Heart right ventricle (tissue), 16 donors: ENCODE data around the gene ADCY2. TPM values are rescaled to one million over a fixed set of nuclear protein-coding genes. Genes with fewer than 3 reads are reported as not detected.

Experiments
- ATAC-seq, 8 donors: fragments of 200-7000 bp; cut with Tn5 transposase; one replicate each; pipeline ENCODE4 v1.9.1; 2020; ENCODE audit warnings: mild to moderate bottlenecking in 8 of 8, moderate library complexity in 8 of 8, moderate number of reproducible peaks in 1 of 8
- DNase-seq, 2 donors: peaks; one replicate each; pipeline ENCODE4 v3.0.0-alpha.2; 2020
- H3K27ac ChIP-seq, 10 donors: fragments of 200-600 bp; sonication (generic) in 2 of 10; one replicate each; pipeline versions ENCODE4 v1.5.0 to v1.8.0; 2020 to 2022; ENCODE audit warnings: mild to moderate bottlenecking in 3 of 10
- H3K27me3 ChIP-seq, 7 donors: fragments of 200-600 bp; one replicate each; pipeline ENCODE4 v1.8.0; 2021 to 2022; ENCODE audit warnings: mild to moderate bottlenecking in 2 of 7
- H3K36me3 ChIP-seq, 9 donors: fragments of 200-600 bp; sonication (generic) in 1 of 9; one replicate each; pipeline versions ENCODE4 v1.5.0 to v1.8.0; 2020 to 2022; ENCODE audit warnings: mild to moderate bottlenecking in 2 of 9
- H3K4me1 ChIP-seq, 9 donors: fragments of 200-600 bp; sonication (generic) in 1 of 9; one replicate each; pipeline versions ENCODE4 v1.5.0 to v1.8.0; 2020 to 2022; ENCODE audit warnings: mild to moderate bottlenecking in 4 of 9
- H3K4me3 ChIP-seq, 10 donors: fragments of 200-600 bp; sonication (generic) in 2 of 10; one replicate each; pipeline versions ENCODE4 v1.5.0 to v1.8.0; 2020 to 2022; ENCODE audit warnings: mild to moderate bottlenecking in 7 of 10, moderate library complexity in 2 of 10
- H3K9me3 ChIP-seq, 11 donors: fragments of 200-600 bp in 10 of 11; sonication (generic) in 2 of 11; one replicate each; pipeline versions ENCODE4 v1.5.0 to v1.8.0; 2013 to 2022; ENCODE audit warnings: mild to moderate bottlenecking in 2 of 11, control low read depth in 1 of 11, moderate library complexity in 1 of 11
- WGBS, 2 donors: extraction: QIAGEN DNeasy Blood & Tissue Kit; methylation state at CpG; one replicate each; pipeline ENCODE4 v1.1.7; 2013; ENCODE audit warnings: inconsistent platforms in 1 of 2; 5-methylcytosine and 5-hydroxymethylcytosine counted together
- intact Hi-C, 10 donors: fragments of 100-400 bp; cut with DNase I; formaldehyde crosslinking; loops; one replicate each; pipeline versions ENCODE4 v1.11.1 to v1.14.2; 2022
- polyA plus RNA-seq, 2 donors: library from polyadenylated mRNA; stranded (reverse); fragments of 200-250 nt; gene quantifications; one replicate each; pipeline ENCODE4 v1.2.3, GENCODE V29; 2013
- total RNA-seq, 10 donors: library from RNA; stranded (reverse); fragmentation: NEBNext Ultra II Directional in 3 of 10; extraction: Animal tissue kit (Norgen Biotek cat#: 25700) in 3 of 10; gene quantifications; one replicate each; pipeline versions ENCODE4 v1.2.1 to v1.2.4, GENCODE V29; 2021 to 2023
- TF ChIP-seq, protein P1 (sequence below), 9 donors: fragments of 200-600 bp; sonication (generic) in 2 of 9; IDR thresholded peaks; one replicate each; pipeline versions ENCODE4 v1.5.0 to v1.8.0; 2021 to 2022; ENCODE audit warnings: antibody characterized with exemption in 9 of 9, mild to moderate bottlenecking in 5 of 9, moderate library complexity in 1 of 9
- donor health status: Arrhythmogenic right ventricular cardiomyopathy.
- donor health status: ischemic (EF 13 %, LVEDD 7.1; RV severe dilation, severe dysfunction).
- donor health status: healthy with polysubstance abuse.
- donor health status: DM: no; HTN: yes; CAD: no.
- donor health status: DM: no; HTN: no; CAD: no.
- donor health status: ischemic (EF 25% LVEDD 6.9; RV normal size, moderate dysfunction).
- donor health status: ischemic (EF 25% LVEDD 5.7; RV mildly dilated, moderate dysfunction).
- donor health status: healthy.
- donor health status: DM: yes; HTN: yes; CAD: no.
- donor health status: Ischemic cardiomyopathy.
- donor health status: ischemic (EF 35%, LVEDD 5.7; RV mildly dilated, moderate dysfunction).
- donor health status: nonischemic (EF 11% LVEDD 7.7; RV severe dilation, severe dysfunction).
- donor health status: DM: yes; HTN: yes; CAD: no.
- donor health status: PGD.
- donor health status: ischemic (EF 29% LVEDD 5.4; RV normal size, mild dysfunction).
- donor health status: nonischemic (EF 23%, LVEDD 6.1; RV moderate dilation, normal function).

The ADCY2 gene
- total and polyA plus RNA-seq, 12 donors: 0.04 to 0.90 (median 0.17) TPM

DNA sequence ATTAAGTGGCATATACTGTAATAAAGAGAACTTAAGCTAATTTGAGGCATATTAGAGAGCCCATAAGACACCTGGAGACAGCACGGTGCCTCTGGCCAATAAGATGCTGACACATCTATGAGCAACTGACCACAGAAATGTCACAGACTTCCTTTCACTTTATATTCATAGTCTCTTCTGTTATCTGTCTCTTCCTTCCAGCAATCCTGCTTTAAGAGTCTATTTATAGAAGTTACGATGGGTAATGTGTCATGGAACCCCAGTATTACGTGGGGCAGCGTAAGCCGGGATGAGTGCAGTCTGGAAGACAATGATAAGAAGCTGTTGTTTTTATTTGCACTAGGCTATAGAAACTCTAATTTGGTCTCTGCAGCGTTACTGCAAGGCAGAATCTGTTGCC lies 318.2 kb downstream of the ADCY2 start:
- no peaks in the 10 kb centered on the region for H3K4me1 ChIP-seq
- no peaks in the 10 kb centered on the region for H3K9me3 ChIP-seq
- DNase-seq (no peak), ATAC-seq (no peak)
- 42 to 48% methylated on average over 6 of the region's 6 CpGs for WGBS, 2 donors
- H3K4me3 ChIP-seq: no peak overlapping the region
- no peak overlapping the region for H3K27ac ChIP-seq
- intact Hi-C loops: no loop called here
- H3K27me3 ChIP-seq: no peaks in the 10 kb centered on the region
- TF ChIP-seq, protein P1, sequence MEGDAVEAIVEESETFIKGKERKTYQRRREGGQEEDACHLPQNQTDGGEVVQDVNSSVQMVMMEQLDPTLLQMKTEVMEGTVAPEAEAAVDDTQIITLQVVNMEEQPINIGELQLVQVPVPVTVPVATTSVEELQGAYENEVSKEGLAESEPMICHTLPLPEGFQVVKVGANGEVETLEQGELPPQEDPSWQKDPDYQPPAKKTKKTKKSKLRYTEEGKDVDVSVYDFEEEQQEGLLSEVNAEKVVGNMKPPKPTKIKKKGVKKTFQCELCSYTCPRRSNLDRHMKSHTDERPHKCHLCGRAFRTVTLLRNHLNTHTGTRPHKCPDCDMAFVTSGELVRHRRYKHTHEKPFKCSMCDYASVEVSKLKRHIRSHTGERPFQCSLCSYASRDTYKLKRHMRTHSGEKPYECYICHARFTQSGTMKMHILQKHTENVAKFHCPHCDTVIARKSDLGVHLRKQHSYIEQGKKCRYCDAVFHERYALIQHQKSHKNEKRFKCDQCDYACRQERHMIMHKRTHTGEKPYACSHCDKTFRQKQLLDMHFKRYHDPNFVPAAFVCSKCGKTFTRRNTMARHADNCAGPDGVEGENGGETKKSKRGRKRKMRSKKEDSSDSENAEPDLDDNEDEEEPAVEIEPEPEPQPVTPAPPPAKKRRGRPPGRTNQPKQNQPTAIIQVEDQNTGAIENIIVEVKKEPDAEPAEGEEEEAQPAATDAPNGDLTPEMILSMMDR (IDR thresholded peaks at IDR 0.05): no peak
- no peaks in the 10 kb centered on the region for H3K36me3 ChIP-seq

DNA sequence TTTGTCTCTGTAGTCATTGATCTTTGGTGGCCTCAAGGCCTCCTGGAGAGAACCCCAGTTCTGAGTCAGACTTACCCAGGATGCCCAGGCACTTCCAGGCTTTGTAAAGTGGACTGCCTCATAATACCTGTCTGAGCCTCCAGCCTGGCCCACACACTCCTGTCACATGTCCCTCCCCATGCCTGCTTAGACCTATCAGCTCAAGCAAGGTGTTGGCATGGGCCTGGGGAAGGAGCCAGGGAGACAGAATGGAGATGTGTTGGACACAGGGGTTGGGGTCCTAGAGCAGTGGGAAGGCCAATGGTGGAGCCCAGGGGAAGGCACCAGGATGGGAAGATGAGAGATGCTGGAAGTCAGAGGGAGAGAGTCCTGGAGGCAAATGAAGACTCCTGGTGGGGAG lies 318.8 kb downstream of the ADCY2 start:
- Histone ChIP-seq H3K27ac (no peak overlapping the region), H3K27me3 (no peaks in the 10 kb centered on the region), H3K36me3 (no peaks in the 10 kb centered on the region), H3K4me3 (no peak overlapping the region), H3K4me1 (no peaks in the 10 kb centered on the region), H3K9me3 (no peaks in the 10 kb centered on the region)
- intact Hi-C loops: no loop called here
- DNase-seq (no peak), ATAC-seq (no peak)
- TF ChIP-seq, protein P1 (IDR thresholded peaks at IDR 0.05): no peak

DNA sequence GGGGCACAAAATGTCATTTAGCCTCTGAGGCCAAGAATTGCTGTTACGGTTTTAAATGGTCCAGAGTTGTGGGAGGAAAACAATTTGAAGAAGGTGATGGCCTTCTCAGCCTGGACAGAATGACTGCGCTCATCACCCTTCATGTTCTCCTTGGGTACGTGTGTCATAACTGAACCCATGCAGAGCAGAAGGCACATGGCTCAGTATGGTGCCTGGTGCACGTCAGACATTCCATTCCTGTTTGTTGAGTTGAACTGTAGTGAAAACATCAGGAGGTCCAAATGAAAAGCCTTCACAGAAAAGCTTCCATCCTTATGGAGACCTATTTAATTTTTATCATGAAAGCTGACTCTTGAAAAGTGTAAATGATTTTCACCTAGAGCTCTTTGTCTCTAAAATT lies 321.8 kb downstream of the ADCY2 start:
- Histone ChIP-seq H3K4me1 (no peaks in the 10 kb centered on the region), H3K36me3 (no peaks in the 10 kb centered on the region), H3K27me3 (no peaks in the 10 kb centered on the region), H3K27ac (no peak overlapping the region), H3K9me3 (peaks cover 0 to 10% (median 0%) of the 10 kb centered on the region in 11 donors), H3K4me3 (no peak overlapping the region)
- ATAC-seq: no peak
- intact Hi-C loops: no loop called here
- 73 to 75% methylated on average over 4 of the region's 4 CpGs for WGBS, 2 donors
- DNase-seq: no peak
- TF ChIP-seq, protein P1 (IDR thresholded peaks at IDR 0.05): no peak

DNA sequence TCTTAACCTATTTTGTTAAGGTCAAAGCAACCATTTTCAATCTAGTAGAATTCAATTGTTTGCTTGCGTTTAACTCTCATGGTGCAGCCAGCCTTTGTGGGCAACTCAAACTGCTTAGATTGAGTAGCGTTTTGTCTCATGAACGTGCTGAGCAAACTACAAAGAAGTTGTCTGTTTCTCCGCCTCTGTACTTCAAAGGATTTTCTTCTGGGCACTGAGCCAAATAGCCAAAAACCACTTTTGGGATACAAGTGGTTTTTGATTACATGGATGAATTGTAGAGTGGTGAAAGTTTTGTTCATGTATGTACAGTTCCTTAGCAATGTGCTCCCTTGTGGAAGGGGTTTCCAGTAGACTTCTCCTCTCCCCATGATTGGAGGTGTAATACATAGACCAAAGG lies 332.1 kb downstream of the ADCY2 start:
- Histone ChIP-seq H3K27ac (no peak overlapping the region), H3K4me3 (no peak overlapping the region), H3K4me1 (no peaks in the 10 kb centered on the region), H3K9me3 (no peaks in the 10 kb centered on the region), H3K27me3 (peaks cover 0 to under 1% (median 0%) of the 10 kb centered on the region in 7 donors), H3K36me3 (no peaks in the 10 kb centered on the region)
- ATAC-seq (no peak), DNase-seq (no peak)
- TF ChIP-seq, protein P1 (IDR thresholded peaks at IDR 0.05): no peak
- WGBS, 2 donors: 63 to 67% methylated on average over 4 of the region's 4 CpGs
- intact Hi-C loops: no loop called here
